ENCODE results near the gene HOOK2. TPM values are rescaled to one million over a fixed set of nuclear protein-coding genes. Genes with fewer than 3 reads are reported as not detected.

The HOOK2 gene
- total and polyA plus RNA-seq, 9 of the 15 experiments (the other 6 are each of a cell fraction or from before 2014, with no cell fraction given): 1.3 to 17.2 (median 9.9) TPM

- TF ChIP-seq ASH1L (IDR thresholded peaks at IDR 0.05; ENCODE audit: borderline replicate concordance, low read depth, partially characterized antibody) (no peak), GABPB1 (CRISPR knock-in tag; IDR thresholded peaks at IDR 0.05) (peak; percentile 42; the same call in 1 of the 2 replicates), ATF2 (CRISPR knock-in tag; IDR thresholded peaks at IDR 0.05) (peak; percentile 23; the same call in 1 of the 2 replicates), GTF3C2 (IDR thresholded peaks at IDR 0.05; ENCODE audit: borderline replicate concordance, extremely low read depth, insufficient read length) (peak; percentile 26), CREM (IDR thresholded peaks at IDR 0.05; ENCODE audit: low read depth) (peak; percentile 44; the same call in 1 of the 2 replicates), MYC (IDR thresholded peaks at IDR 0.05; ENCODE audit: low read depth, low read length) (peak; percentile 61; the same call in 1 of the 2 replicates), MYC (CRISPR knock-in tag; IDR thresholded peaks at IDR 0.05; ENCODE audit: borderline replicate concordance, low read depth) (no peak), SAFB (IDR thresholded peaks at IDR 0.05; ENCODE audit: borderline replicate concordance, low read depth, low read length) (no peak), FOXA3 (CRISPR knock-in tag; conservative IDR thresholded peaks at IDR 0.05 in 1 of 2, IDR thresholded peaks at IDR 0.05 in 1 of 2) (0 out of 4 replicates have a peak, but pooled peaks of 1 of the 2 experiments have one; percentile 62), KLF16 (IDR thresholded peaks at IDR 0.05) (0 out of 2 replicates have a peak, but pooled peaks have one; percentile 12), STAG1 (CRISPR knock-in tag; IDR thresholded peaks at IDR 0.05; ENCODE audit: borderline replicate concordance) (peak; percentile 36; the same call in 1 of the 2 replicates), SMC3 (conservative IDR thresholded peaks at IDR 0.05; ENCODE audit: insufficient read depth, low read depth, low read length) (peak; percentile 60), AFF4 (CRISPR knock-in tag; IDR thresholded peaks at IDR 0.05) (0 out of 2 replicates have a peak, but pooled peaks have one; percentile 33), POLR2H (tag; IDR thresholded peaks at IDR 0.05; ENCODE audit: low read depth) (no peak), ZNF583 (CRISPR knock-in tag; IDR thresholded peaks at IDR 0.05) (no peak)
Observed at GRCh38 chr19:12757544-12758274, 17.6 kb downstream of the HOOK2 start (continued).
